GM13976 (cell line): ENCODE data around the gene CSNK2A1.

Source experiments
- DNase-seq: peaks from one replicate; pipeline ENCODE4 v3.0.0; 2012; ENCODE audit warnings: low spot score
- in situ Hi-C: fragments of 300-500 bp; cut with MboI; formaldehyde crosslinking; loops from one replicate; pipeline ENCODE4 v1.12.0; 2022; ENCODE audit warnings: low sequenced_read_pairs, mixed read lengths, inconsistent platforms; ENCODE audit not compliant: unreplicated experiment
- TF ChIP-seq, protein P1 (sequence below): IDR thresholded peaks from 2 replicates; pipeline ENCODE4 v1.5.1; 2012; ENCODE audit warnings: borderline replicate concordance, mild to moderate bottlenecking; ENCODE audit not compliant: insufficient read depth; ENCODE audit errors: extremely low read depth, missing control alignments, control extremely low read depth

The CSNK2A1 gene

DNA sequence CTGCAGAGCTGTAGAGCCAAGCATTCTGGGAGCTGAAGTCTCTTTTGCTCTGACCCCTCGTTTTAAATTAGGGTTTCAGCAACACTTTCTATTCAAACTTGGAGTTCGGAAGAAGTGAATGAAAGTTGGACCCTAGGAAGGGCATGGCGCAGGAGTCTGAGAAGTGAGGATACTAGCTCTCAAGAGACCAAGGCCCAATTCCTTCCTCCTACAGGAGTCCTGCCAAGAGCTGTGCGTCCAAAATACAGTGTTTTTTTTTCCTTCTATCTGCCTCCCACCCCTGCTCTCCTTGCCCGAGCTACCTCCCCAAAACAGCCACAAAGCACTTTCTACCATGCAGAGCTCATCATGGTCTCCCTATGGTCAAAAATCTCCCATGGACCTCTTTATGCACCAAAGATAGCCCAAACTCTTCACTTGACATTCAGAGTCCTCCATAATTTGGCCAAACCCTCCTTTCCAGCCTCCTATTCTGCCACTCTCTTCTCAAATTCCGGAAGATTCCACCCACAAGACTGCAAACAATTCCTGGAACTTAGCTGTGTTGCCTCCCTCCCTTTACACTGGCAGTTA is 649 bp upstream of the CSNK2A1 start:
- in situ Hi-C loops = no loop called here
- DNase-seq = no peak
- TF ChIP-seq, protein P1, sequence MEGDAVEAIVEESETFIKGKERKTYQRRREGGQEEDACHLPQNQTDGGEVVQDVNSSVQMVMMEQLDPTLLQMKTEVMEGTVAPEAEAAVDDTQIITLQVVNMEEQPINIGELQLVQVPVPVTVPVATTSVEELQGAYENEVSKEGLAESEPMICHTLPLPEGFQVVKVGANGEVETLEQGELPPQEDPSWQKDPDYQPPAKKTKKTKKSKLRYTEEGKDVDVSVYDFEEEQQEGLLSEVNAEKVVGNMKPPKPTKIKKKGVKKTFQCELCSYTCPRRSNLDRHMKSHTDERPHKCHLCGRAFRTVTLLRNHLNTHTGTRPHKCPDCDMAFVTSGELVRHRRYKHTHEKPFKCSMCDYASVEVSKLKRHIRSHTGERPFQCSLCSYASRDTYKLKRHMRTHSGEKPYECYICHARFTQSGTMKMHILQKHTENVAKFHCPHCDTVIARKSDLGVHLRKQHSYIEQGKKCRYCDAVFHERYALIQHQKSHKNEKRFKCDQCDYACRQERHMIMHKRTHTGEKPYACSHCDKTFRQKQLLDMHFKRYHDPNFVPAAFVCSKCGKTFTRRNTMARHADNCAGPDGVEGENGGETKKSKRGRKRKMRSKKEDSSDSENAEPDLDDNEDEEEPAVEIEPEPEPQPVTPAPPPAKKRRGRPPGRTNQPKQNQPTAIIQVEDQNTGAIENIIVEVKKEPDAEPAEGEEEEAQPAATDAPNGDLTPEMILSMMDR = no peak

GRCh38 chr20:542777-543368 is 717 bp downstream of the CSNK2A1 start:
- TF ChIP-seq, protein P1 = no peak
- in situ Hi-C loops = no loop called here
- peak; percentile 62 for DNase-seq

GRCh38 chr20:540391-541201 is 3.0 kb downstream of the CSNK2A1 start:
- in situ Hi-C loops = no loop called here
- DNase-seq = no peak
- TF ChIP-seq, protein P1 = no peak

GRCh38 chr20:539848-540247 is 3.7 kb downstream of the CSNK2A1 start:
- TF ChIP-seq, protein P1 = no peak
- no peak for DNase-seq
- in situ Hi-C loops = no loop called here

- DNase-seq = no peak
- in situ Hi-C loops = no loop called here
- TF ChIP-seq, protein P1 = no peak
Observed at GRCh38 chr20:539191-539590, 4.4 kb downstream of the CSNK2A1 start.

DNA sequence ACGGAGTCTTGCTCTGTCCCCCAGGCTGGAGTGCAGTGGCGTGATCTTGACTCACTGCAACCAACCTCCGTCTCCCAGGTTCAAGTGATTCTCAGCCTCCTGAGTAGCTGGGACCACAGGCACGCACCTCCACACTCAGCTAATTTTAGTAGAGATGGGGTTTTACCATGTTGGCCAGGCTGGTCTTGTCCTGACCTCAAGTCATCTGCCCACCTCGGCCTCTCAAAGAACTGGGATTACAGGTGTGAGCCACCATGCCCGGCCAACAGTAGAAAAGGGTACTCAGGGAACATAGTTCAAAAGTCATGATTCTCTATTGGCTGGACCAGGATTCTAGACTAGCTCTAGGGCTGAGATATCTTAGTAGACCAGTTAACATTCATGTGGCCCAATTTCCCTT is 5.6 kb downstream of the CSNK2A1 start:
- DNase-seq = no peak
- TF ChIP-seq, protein P1 = no peak
- in situ Hi-C loops = no loop called here
